HepG2 (cell line): ENCODE data around the gene ITGAE.

Experiments
- CTCF ChIP-seq: sonication (generic); formaldehyde crosslinking; IDR thresholded peaks from 2 replicates; pipeline ENCODE4 v1.5.0; 2020; ENCODE audit warnings: mild to moderate bottlenecking, missing genetic modification reagents, moderate library complexity
- FOXJ3 ChIP-seq: sonication (generic); formaldehyde crosslinking; IDR thresholded peaks from 2 replicates; pipeline ENCODE4 v1.4.0; 2020; ENCODE audit warnings: missing genetic modification reagents, mild to moderate bottlenecking, borderline replicate concordance
- THAP9 ChIP-seq: sonication (generic); formaldehyde crosslinking; IDR thresholded peaks from 2 replicates; pipeline ENCODE4; 2020; ENCODE audit warnings: missing genetic modification reagents, mild to moderate bottlenecking, borderline replicate concordance
- ZNF143 ChIP-seq: sonication (generic); formaldehyde crosslinking; IDR thresholded peaks from 2 replicates; pipeline ENCODE4 v1.4.0; 2020; ENCODE audit warnings: missing genetic modification reagents
- ZNF598 ChIP-seq: sonication (generic); formaldehyde crosslinking; IDR thresholded peaks from 2 replicates; pipeline ENCODE4 v1.5.1; 2020; ENCODE audit warnings: mild to moderate bottlenecking, missing genetic modification reagents, borderline replicate concordance
- TF ChIP-seq, protein P1 (sequence below): sonication (generic); formaldehyde crosslinking; IDR thresholded peaks from 2 replicates; pipeline ENCODE4 v1.4.0; 2020; ENCODE audit warnings: mild to moderate bottlenecking, low read depth, missing genetic modification reagents

DNA sequence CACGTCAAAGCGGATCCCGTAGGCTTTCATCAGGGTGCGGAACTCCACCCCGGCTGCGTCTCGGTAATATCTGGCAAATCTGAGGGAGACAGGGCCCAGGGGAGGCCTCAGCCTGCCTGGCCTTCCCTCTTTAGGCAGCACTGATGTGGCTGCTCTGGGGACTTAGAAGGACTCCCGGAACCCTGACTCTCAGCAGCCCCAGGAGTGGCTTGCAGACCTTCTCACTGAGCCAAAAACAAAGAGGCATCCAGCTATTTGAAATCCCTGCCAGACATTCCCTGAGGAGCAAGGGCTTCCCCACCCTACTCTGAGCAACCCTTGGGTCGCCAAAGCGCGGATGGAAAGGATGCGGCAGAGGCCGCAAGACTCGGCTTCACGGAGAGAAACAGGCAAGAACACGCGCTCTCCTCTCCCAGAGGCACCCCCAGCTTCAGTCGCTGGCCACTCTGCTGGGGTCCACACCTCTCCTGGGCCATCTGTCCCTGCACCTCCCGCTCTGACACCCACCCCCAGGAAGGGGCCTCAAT is 112.9 kb downstream of the ITGAE start:
- TF ChIP-seq THAP9 (CRISPR knock-in tag) (no peak), ZNF143 (no peak), ZNF598 (CRISPR knock-in tag) (no peak), FOXJ3 (no peak), CTCF (CRISPR knock-in tag) (no peak)
- TF ChIP-seq, protein P1, sequence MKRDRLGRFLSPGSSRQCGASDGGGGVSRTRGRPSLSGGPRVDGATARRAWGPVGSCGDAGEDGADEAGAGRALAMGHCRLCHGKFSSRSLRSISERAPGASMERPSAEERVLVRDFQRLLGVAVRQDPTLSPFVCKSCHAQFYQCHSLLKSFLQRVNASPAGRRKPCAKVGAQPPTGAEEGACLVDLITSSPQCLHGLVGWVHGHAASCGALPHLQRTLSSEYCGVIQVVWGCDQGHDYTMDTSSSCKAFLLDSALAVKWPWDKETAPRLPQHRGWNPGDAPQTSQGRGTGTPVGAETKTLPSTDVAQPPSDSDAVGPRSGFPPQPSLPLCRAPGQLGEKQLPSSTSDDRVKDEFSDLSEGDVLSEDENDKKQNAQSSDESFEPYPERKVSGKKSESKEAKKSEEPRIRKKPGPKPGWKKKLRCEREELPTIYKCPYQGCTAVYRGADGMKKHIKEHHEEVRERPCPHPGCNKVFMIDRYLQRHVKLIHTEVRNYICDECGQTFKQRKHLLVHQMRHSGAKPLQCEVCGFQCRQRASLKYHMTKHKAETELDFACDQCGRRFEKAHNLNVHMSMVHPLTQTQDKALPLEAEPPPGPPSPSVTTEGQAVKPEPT (CRISPR knock-in tag), result no peak
